IMR-90 (cell line): ENCODE data around the gene KRT3. TPM values are rescaled to one million over a fixed set of nuclear protein-coding genes. Genes with fewer than 3 reads are reported as not detected.

Experiments
- ATAC-seq: fragments of 200-7000 bp; cut with Tn5 transposase; 2 replicates; pipeline ENCODE4 v1.9.1; 2020; ENCODE audit warnings: low read depth, mild to moderate bottlenecking, moderate library complexity
- BruUV-seq: library from RNA; stranded (reverse); fragments of 400-500 nt; replicated peaks from 2 replicates; lab custom pipeline; 2021; lab: Mats Ljungman, UMichigan
- CTCF ChIA-PET: fragments of 300-600 bp; formaldehyde crosslinking; extraction: SDS; loops from one replicate; lab custom pipeline; 2021; ENCODE audit warnings: antibody characterized with exemption; lab: Yijun Ruan, JAX
- POLR2A ChIA-PET: fragments of 300-600 bp; sonication (Branson Sonifier 250); formaldehyde crosslinking; loops from one replicate; lab custom pipeline; 2022; ENCODE audit warnings: antibody characterized with exemption; ENCODE audit not compliant: unreplicated experiment; lab: Charles Lee
- DNase-seq: peaks from one replicate; pipeline ENCODE4 v3.0.0; 2013
- H2AFZ ChIP-seq: replicated peaks from 2 replicates; pipeline ENCODE3; 2013; ENCODE audit warnings: low read length, mild to moderate bottlenecking; ENCODE audit not compliant: poor library complexity
- H2AK5ac ChIP-seq: 2 replicates; pipeline ENCODE4 v1.6.1; 2013; ENCODE audit warnings: low read depth, low read length, inconsistent platforms
- H2AK9ac ChIP-seq: replicated peaks from 2 replicates; pipeline ENCODE3; 2013; ENCODE audit warnings: mild to moderate bottlenecking, low read depth, low read length, moderate library complexity; ENCODE audit not compliant: poor library complexity
- H2BK120ac ChIP-seq: 2 replicates; pipeline ENCODE4 v1.6.1; 2013; ENCODE audit warnings: low read depth, low read length, inconsistent platforms
- H2BK15ac ChIP-seq: 3 replicates; pipeline ENCODE4 v1.6.1; 2013; ENCODE audit warnings: low read depth, low read length, inconsistent platforms
- H2BK20ac ChIP-seq: 2 replicates; pipeline ENCODE4 v1.6.1; 2013; ENCODE audit warnings: low read depth, mild to moderate bottlenecking, inconsistent platforms, low read length, moderate library complexity
- H2BK5ac ChIP-seq: 2 replicates; pipeline ENCODE4 v1.6.1; 2013; ENCODE audit warnings: mild to moderate bottlenecking, low read depth, low read length, inconsistent platforms; ENCODE audit not compliant: poor library complexity, severe bottlenecking
- H3K14ac ChIP-seq: replicated peaks from 2 replicates; pipeline ENCODE4 v1.6.1; 2013; ENCODE audit warnings: low read depth, low read length, inconsistent platforms
- H3K18ac ChIP-seq: 2 replicates; pipeline ENCODE4 v1.6.1; 2013; ENCODE audit warnings: low read depth, low read length, control low read depth
- H3K23ac ChIP-seq: 2 replicates; pipeline ENCODE4 v1.6.1; 2013; ENCODE audit warnings: low read depth, low read length, inconsistent platforms
- H3K27ac ChIP-seq: 2 replicates; pipeline ENCODE4 v1.5.1; 2013; ENCODE audit warnings: mild to moderate bottlenecking, control low read depth, low read length; ENCODE audit not compliant: insufficient read depth
- H3K27me3 ChIP-seq: 2 replicates; pipeline ENCODE4 v1.6.1; 2013; ENCODE audit warnings: low read length; ENCODE audit not compliant: control insufficient read depth, insufficient read depth
- H3K36me3 ChIP-seq: 2 replicates; pipeline ENCODE4 v1.6.1; 2013; ENCODE audit warnings: low read length, mixed read lengths; ENCODE audit not compliant: control insufficient read depth, insufficient read depth
- H3K4ac ChIP-seq: 2 replicates; pipeline ENCODE4 v1.6.1; 2013; ENCODE audit warnings: low read depth, low read length, inconsistent platforms
- H3K4me1 ChIP-seq: 2 replicates; pipeline ENCODE4 v1.6.1; 2013; ENCODE audit warnings: low read length, mixed read lengths; ENCODE audit not compliant: control insufficient read depth, insufficient read depth
- H3K4me2 ChIP-seq: 2 replicates; pipeline ENCODE4 v1.6.1; 2013; ENCODE audit warnings: low read depth, mild to moderate bottlenecking, control low read depth, low read length, moderate library complexity
- H3K4me3 ChIP-seq: 2 replicates; pipeline ENCODE4 v1.5.1; 2013; ENCODE audit warnings: low read depth, mild to moderate bottlenecking, control low read depth, low read length, moderate library complexity; ENCODE audit not compliant: insufficient read depth
- H3K56ac ChIP-seq: 2 replicates; pipeline ENCODE4 v1.6.1; 2013; ENCODE audit warnings: low read length, inconsistent platforms; ENCODE audit not compliant: insufficient read depth; ENCODE audit errors: extremely low read depth
- H3K79me1 ChIP-seq, 2 experiments: 2 replicates each; pipeline ENCODE4 v1.6.1; 2013; ENCODE audit warnings: low read length in 2 of 2, inconsistent platforms in 1 of 2, low read depth in 1 of 2
- H3K9ac ChIP-seq: 2 replicates; pipeline ENCODE4 v1.6.1; 2013; ENCODE audit warnings: low read depth, low read length, control low read depth
- H3K9me1 ChIP-seq: 2 replicates; pipeline ENCODE4 v1.6.1; 2013; ENCODE audit warnings: low read length, inconsistent platforms; ENCODE audit not compliant: insufficient read depth
- H3K9me3 ChIP-seq: 2 replicates; pipeline ENCODE4 v1.6.1; 2013; ENCODE audit warnings: low read length; ENCODE audit not compliant: control insufficient read depth, insufficient read depth
- H4K20me1 ChIP-seq: 2 replicates; pipeline ENCODE4 v1.6.1; 2013; ENCODE audit warnings: low read length, inconsistent platforms; ENCODE audit not compliant: insufficient read depth
- H4K5ac ChIP-seq: 2 replicates; pipeline ENCODE4 v1.6.1; 2013; ENCODE audit warnings: mild to moderate bottlenecking, low read depth, low read length, control low read depth
- H4K8ac ChIP-seq, 2 experiments: 2 replicates each; pipeline ENCODE4 v1.6.1; 2013; ENCODE audit warnings: low read depth in 2 of 2, low read length in 2 of 2, control low read depth in 1 of 2, inconsistent platforms in 1 of 2
- H4K91ac ChIP-seq: 2 replicates; pipeline ENCODE4 v1.6.1; 2013; ENCODE audit warnings: low read depth, low read length, inconsistent platforms; ENCODE audit not compliant: insufficient read depth
- BHLHE40 ChIP-seq: fragments of 150-350 bp; IDR thresholded peaks from 2 replicates; pipeline ENCODE4 v1.6.1; 2016; ENCODE audit warnings: mild to moderate bottlenecking, low read depth, low read length
- CEBPB ChIP-seq: IDR thresholded peaks from 2 replicates; pipeline ENCODE4 v1.6.1; 2012; ENCODE audit warnings: low read depth, low read length, improper control_type of control experiment
- CHD1 ChIP-seq: IDR thresholded peaks from 2 replicates; pipeline ENCODE4 v1.6.1; 2012; ENCODE audit warnings: low read depth, low read length, improper control_type of control experiment
- MAFK ChIP-seq: IDR thresholded peaks from 2 replicates; pipeline ENCODE4 v1.6.1; 2012; ENCODE audit warnings: low read depth, low read length, improper control_type of control experiment
- MAZ ChIP-seq: IDR thresholded peaks from 2 replicates; pipeline ENCODE4 v1.6.1; 2012; ENCODE audit warnings: low read depth, mild to moderate bottlenecking, low read length, improper control_type of control experiment, moderate library complexity, borderline replicate concordance
- MXI1 ChIP-seq: IDR thresholded peaks from 2 replicates; pipeline ENCODE4 v1.6.1; 2012; ENCODE audit warnings: low read depth, mild to moderate bottlenecking, low read length, moderate library complexity, borderline replicate concordance
- POLR2A ChIP-seq: IDR thresholded peaks from 2 replicates; pipeline ENCODE4 v1.6.1; 2012; ENCODE audit warnings: mild to moderate bottlenecking, low read depth, low read length
- RAD21 ChIP-seq: IDR thresholded peaks from 2 replicates; pipeline ENCODE4 v1.6.1; 2012; ENCODE audit warnings: low read length, improper control_type of control experiment
- RCOR1 ChIP-seq: IDR thresholded peaks from 2 replicates; pipeline ENCODE4 v1.6.1; 2012; ENCODE audit warnings: mild to moderate bottlenecking, low read length, improper control_type of control experiment; ENCODE audit not compliant: insufficient replicate concordance
- RFX5 ChIP-seq: IDR thresholded peaks from 2 replicates; pipeline ENCODE4 v1.8.0; 2012; ENCODE audit warnings: low read depth, mild to moderate bottlenecking, low read length, moderate library complexity
- SMC3 ChIP-seq: fragments of 150-350 bp; IDR thresholded peaks from 2 replicates; pipeline ENCODE4 v1.6.1; 2016; ENCODE audit warnings: low read depth, mild to moderate bottlenecking, antibody characterized with exemption, low read length, moderate library complexity
- WGBS, 2 experiments: methylation state at CpG; one replicate each; pipeline versions ENCODE4 v1.1.5 to v1.1.7; 2013; ENCODE audit warnings: missing lambda C conversion rate in 2 of 2; ENCODE audit not compliant: insufficient read length in 1 of 2; ENCODE audit errors: extremely low coverage in 2 of 2; 5-methylcytosine and 5-hydroxymethylcytosine counted together
- dilution Hi-C: fragments of 300-500 bp; cut with HindIII; formaldehyde crosslinking; loops from one replicate; pipeline ENCODE4 v1.14.3; 2018; ENCODE audit warnings: low sequenced_read_pairs; ENCODE audit not compliant: unreplicated experiment
- in situ Hi-C: fragments of 300-500 bp; cut with MboI; formaldehyde crosslinking; loops from 3 replicates; pipeline ENCODE4 v1.14.3; 2019; ENCODE audit warnings: low sequenced_read_pairs, inconsistent platforms, mixed read lengths
- intact Hi-C: fragments of 100-400 bp; cut with micrococcal nuclease; formaldehyde crosslinking; loops from 2 replicates; pipeline ENCODE4 v1.10.0; 2022
- polyA plus RNA-seq, 3 experiments: library from polyadenylated mRNA; depleted of rRNA; stranded (reverse); fragments of >200 nt; gene quantifications; 2 replicates each; pipeline ENCODE4 v1.2.3, GENCODE V29; 2012; ENCODE audit warnings: low replicate concordance in 1 of 3
- total RNA-seq: library from RNA; depleted of rRNA; stranded (reverse); fragments of >200 nt; gene quantifications from 2 replicates; pipeline ENCODE4 v1.2.3, GENCODE V29; 2012
- TF ChIP-seq, protein P1 (sequence below): fragments of 150-350 bp; IDR thresholded peaks from 2 replicates; pipeline ENCODE4 v1.6.1; 2017; ENCODE audit warnings: mild to moderate bottlenecking, antibody characterized with exemption, low read length, low read depth
- TF ChIP-seq, protein P2 (sequence below): fragments of 150-350 bp; IDR thresholded peaks from 2 replicates; pipeline ENCODE4 v1.6.1; 2016; ENCODE audit warnings: low read depth, mild to moderate bottlenecking, low read length, moderate library complexity, borderline replicate concordance

KRT3 gene
- total and polyA plus RNA-seq, 2 of the 4 experiments (the other 2 are of a cell fraction): not detected

GRCh38 chr12:52768479-52769200 is 27.3 kb downstream of the KRT3 start:
- no peak overlapping the region for H3K18ac ChIP-seq
- H4K5ac ChIP-seq: no peak overlapping the region
- ChIA-PET CTCF (no interaction called here), POLR2A (no interaction called here)
- H3K4me3 ChIP-seq: no peak overlapping the region
- no peak overlapping the region for H2BK120ac ChIP-seq
- H3K79me1 ChIP-seq: no peaks in the 10 kb centered on the region
- no peak overlapping the region for H3K27ac ChIP-seq
- TF ChIP-seq CEBPB (no peak), MAFK (no peak), SMC3 (no peak), POLR2A (no peak), RFX5 (no peak), CHD1 (no peak), RAD21 (no peak), BHLHE40 (no peak), RCOR1 (no peak), MAZ (no peak), MXI1 (no peak)
- TF ChIP-seq, protein P1, sequence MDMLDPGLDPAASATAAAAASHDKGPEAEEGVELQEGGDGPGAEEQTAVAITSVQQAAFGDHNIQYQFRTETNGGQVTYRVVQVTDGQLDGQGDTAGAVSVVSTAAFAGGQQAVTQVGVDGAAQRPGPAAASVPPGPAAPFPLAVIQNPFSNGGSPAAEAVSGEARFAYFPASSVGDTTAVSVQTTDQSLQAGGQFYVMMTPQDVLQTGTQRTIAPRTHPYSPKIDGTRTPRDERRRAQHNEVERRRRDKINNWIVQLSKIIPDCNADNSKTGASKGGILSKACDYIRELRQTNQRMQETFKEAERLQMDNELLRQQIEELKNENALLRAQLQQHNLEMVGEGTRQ: no peak
- TF ChIP-seq, protein P2, sequence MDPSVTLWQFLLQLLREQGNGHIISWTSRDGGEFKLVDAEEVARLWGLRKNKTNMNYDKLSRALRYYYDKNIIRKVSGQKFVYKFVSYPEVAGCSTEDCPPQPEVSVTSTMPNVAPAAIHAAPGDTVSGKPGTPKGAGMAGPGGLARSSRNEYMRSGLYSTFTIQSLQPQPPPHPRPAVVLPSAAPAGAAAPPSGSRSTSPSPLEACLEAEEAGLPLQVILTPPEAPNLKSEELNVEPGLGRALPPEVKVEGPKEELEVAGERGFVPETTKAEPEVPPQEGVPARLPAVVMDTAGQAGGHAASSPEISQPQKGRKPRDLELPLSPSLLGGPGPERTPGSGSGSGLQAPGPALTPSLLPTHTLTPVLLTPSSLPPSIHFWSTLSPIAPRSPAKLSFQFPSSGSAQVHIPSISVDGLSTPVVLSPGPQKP: no peak
- no peak overlapping the region for H3K9ac ChIP-seq
- H3K9me3 ChIP-seq: no peaks in the 10 kb centered on the region
- no peak overlapping the region for H2BK15ac ChIP-seq
- no peaks in the 10 kb centered on the region for H3K36me3 ChIP-seq
- H4K20me1 ChIP-seq: no peaks in the 10 kb centered on the region
- no peak overlapping the region for H4K91ac ChIP-seq
- in situ Hi-C loops (no loop called here), dilution Hi-C loops (no loop called here), intact Hi-C loops (no loop called here)
- H2BK5ac ChIP-seq: no peak overlapping the region
- no peak overlapping the region for H3K56ac ChIP-seq
- peaks cover 15% of the 10 kb centered on the region for H3K27me3 ChIP-seq
- H3K14ac ChIP-seq: no peak overlapping the region
- BruUV-seq: no TSS peak
- no peak overlapping the region for H2AFZ ChIP-seq
- H4K8ac ChIP-seq: no peak overlapping the region
- no peak for ATAC-seq
- 73% methylated on average over 3 of the region's 10 CpGs; no CpG with 5 or more reads in 1 of the 2 experiments for WGBS, 2 experiments
- no peak for DNase-seq
- no peak overlapping the region for H2BK20ac ChIP-seq
- H3K4me1 ChIP-seq: no peaks in the 10 kb centered on the region
- no peaks in the 10 kb centered on the region for H3K9me1 ChIP-seq
- no peak overlapping the region for H2AK9ac ChIP-seq
- no peak overlapping the region for H3K4ac ChIP-seq
- no peak overlapping the region for H3K23ac ChIP-seq
- H2AK5ac ChIP-seq: no peak overlapping the region
- no peak overlapping the region for H3K4me2 ChIP-seq
